HepG2 (cell line): ENCODE data around the gene PLA2G4B. TPM values are rescaled to one million over a fixed set of nuclear protein-coding genes. Genes with fewer than 3 reads are reported as not detected.

ENCODE experiments used
- ATAC-seq: fragments of 200-7000 bp; cut with Tn5 transposase; 3 replicates; pipeline ENCODE4 v1.9.1; 2020; ENCODE audit warnings: mild to moderate bottlenecking, moderate library complexity
- BruUV-seq: library from RNA; stranded (reverse); fragments of 400-500 nt; replicated peaks from 2 replicates; lab custom pipeline; 2021; lab: Mats Ljungman, UMichigan
- CTCF ChIA-PET: fragments of 300-600 bp; formaldehyde crosslinking; extraction: SDS; loops from one replicate; lab custom pipeline; 2021; ENCODE audit warnings: low total read pairs, inconsistent platforms, low intra/inter-chr PET ratio; lab: Yijun Ruan, JAX
- POLR2A ChIA-PET: fragments of 350-600 bp; sonication (Branson Sonifier 250); formaldehyde crosslinking; loops from one replicate; lab custom pipeline; 2020; ENCODE audit warnings: antibody characterized with exemption, inconsistent platforms; lab: Yijun Ruan, JAX
- DNase-seq: peaks from one replicate; pipeline ENCODE4 v3.0.0-alpha.2; 2015; ENCODE audit warnings: low spot score
- FAIRE-seq: peaks from 3 replicates; lab custom pipeline; 2011; peaks lifted over from hg19 to GRCh38; lab: Jason Lieb, UNC
- H2AFZ ChIP-seq: one replicate; pipeline ENCODE4 v1.6.1; 2011; ENCODE audit warnings: low read length, inconsistent platforms
- H3K27ac ChIP-seq: fragments of 300-600 bp; 3 replicates; pipeline ENCODE4 v1.8.0; 2011; ENCODE audit warnings: mixed run types, mild to moderate bottlenecking, mixed read lengths, low read length, inconsistent platforms; ENCODE audit not compliant: insufficient read depth; ENCODE audit errors: extremely low read length
- H3K27me3 ChIP-seq, 2 experiments: fragments of 200-600 bp in 1 of 2; 2 replicates in 1 of 2; 3 replicates in 1 of 2; pipeline versions ENCODE4 v1.6.0 to v1.8.0; 2011; ENCODE audit warnings: low read length in 2 of 2, mild to moderate bottlenecking in 2 of 2, moderate library complexity in 2 of 2, inconsistent platforms in 1 of 2; ENCODE audit not compliant: insufficient read depth in 2 of 2, control insufficient read depth in 1 of 2
- H3K36me3 ChIP-seq, 2 experiments: fragments of 200-600 bp in 1 of 2; replicated peaks in 1 of 2; 2 replicates in 1 of 2; 3 replicates in 1 of 2; pipeline versions ENCODE4 v1.5.1 to v1.8.0; 2011; ENCODE audit warnings: low read length in 2 of 2, inconsistent platforms in 1 of 2; ENCODE audit not compliant: insufficient read depth in 2 of 2, control insufficient read depth in 1 of 2
- H3K4me1 ChIP-seq: 2 replicates; pipeline ENCODE4 v1.5.1; 2012; ENCODE audit warnings: low read length, inconsistent platforms; ENCODE audit not compliant: insufficient read depth
- H3K4me2 ChIP-seq: 2 replicates; pipeline ENCODE4 v1.6.0; 2011; ENCODE audit warnings: low read depth, low read length, inconsistent platforms
- H3K4me3 ChIP-seq, 3 experiments: fragments of 200-600 bp in 1 of 3; sonication (generic), shearing (Covaris generic) in 1 of 3; replicated peaks in 1 of 3; 2 replicates each; pipeline ENCODE4 v1.5.1; 2011 to 2016; ENCODE audit warnings: low read length in 3 of 3, inconsistent platforms in 2 of 3, low read depth in 2 of 3, mild to moderate bottlenecking in 2 of 3, control low read depth in 1 of 3, mixed read lengths in 1 of 3; ENCODE audit not compliant: insufficient read depth in 1 of 3
- H3K79me2 ChIP-seq: one replicate; pipeline ENCODE4 v1.6.1; 2011; ENCODE audit warnings: low read length, inconsistent platforms; ENCODE audit not compliant: insufficient read depth
- H3K9ac ChIP-seq: 2 replicates; pipeline ENCODE4 v1.6.0; 2011; ENCODE audit warnings: mild to moderate bottlenecking, low read depth, low read length, inconsistent platforms; ENCODE audit not compliant: insufficient read depth
- H3K9me3 ChIP-seq: 2 replicates; pipeline ENCODE4 v1.5.1; 2012; ENCODE audit warnings: mild to moderate bottlenecking, low read length
- H4K20me1 ChIP-seq: 2 replicates; pipeline ENCODE4 v1.6.0; 2011; ENCODE audit warnings: inconsistent platforms, mild to moderate bottlenecking, low read length, moderate library complexity; ENCODE audit not compliant: insufficient read depth
- AGO1 ChIP-seq: fragments of 200-400 bp; formaldehyde crosslinking; IDR thresholded peaks from 2 replicates; pipeline ENCODE4 v1.6.1; 2017; ENCODE audit warnings: mild to moderate bottlenecking, low read depth, low read length, moderate library complexity; ENCODE audit not compliant: poor library complexity, severe bottlenecking
- CREM ChIP-seq, 2 experiments: sonication (generic) in 1 of 2; formaldehyde crosslinking in 1 of 2; IDR thresholded peaks; 2 replicates each; pipeline versions ENCODE4 v1.4.0 to v1.6.1; 2016 to 2020; ENCODE audit warnings: antibody characterized with exemption in 1 of 2, mild to moderate bottlenecking in 1 of 2, missing genetic modification reagents in 1 of 2
- HBP1 ChIP-seq: IDR thresholded peaks from 2 replicates; pipeline ENCODE4 v1.6.1; 2016; ENCODE audit warnings: low read depth, control low read depth
- HDAC1 ChIP-seq: sonication (generic); formaldehyde crosslinking; IDR thresholded peaks from 2 replicates; pipeline ENCODE4 v1.5.1; 2020; ENCODE audit warnings: mild to moderate bottlenecking, missing genetic modification reagents
- NFATC3 ChIP-seq: sonication (generic); formaldehyde crosslinking; IDR thresholded peaks from 2 replicates; pipeline ENCODE4 v1.5.1; 2020; ENCODE audit warnings: mild to moderate bottlenecking, missing genetic modification reagents
- POLR2AphosphoS5 ChIP-seq: IDR thresholded peaks from 2 replicates; pipeline ENCODE4 v1.6.1; 2012; ENCODE audit warnings: low read depth, low read length
- RBM22 ChIP-seq: fragments of 200-400 bp; formaldehyde crosslinking; optimal IDR thresholded peaks from 2 replicates; pipeline ENCODE3; 2017; ENCODE audit warnings: mild to moderate bottlenecking, low read length, moderate library complexity
- RFXAP ChIP-seq: sonication (generic); formaldehyde crosslinking; IDR thresholded peaks from 2 replicates; pipeline ENCODE4 v1.4.0; 2020; ENCODE audit warnings: missing genetic modification reagents, borderline replicate concordance
- TEAD3 ChIP-seq: optimal IDR thresholded peaks from 2 replicates; pipeline ENCODE3; 2016; ENCODE audit warnings: borderline replicate concordance
- ZNF17 ChIP-seq: sonication (generic); formaldehyde crosslinking; IDR thresholded peaks from 2 replicates; pipeline ENCODE4 v1.5.0; 2020; ENCODE audit warnings: mild to moderate bottlenecking, missing genetic modification reagents
- ZNF549 ChIP-seq: sonication (generic); formaldehyde crosslinking; IDR thresholded peaks from 2 replicates; pipeline ENCODE4 v1.5.0; 2020; ENCODE audit warnings: missing genetic modification reagents
- WGBS: methylation state at CpG from one replicate; pipeline ENCODE4 v1.1.6; 2017; ENCODE audit warnings: low lambda C conversion rate; 5-methylcytosine and 5-hydroxymethylcytosine counted together
- in situ Hi-C: cut with HindIII; loops from 2 replicates; pipeline ENCODE4 v1.10.0; 2017; ENCODE audit warnings: low pct_unique_long_range_greater_than_20kb; ENCODE audit not compliant: extremely low pct_ligation_motif_present
- intact Hi-C: fragments of 100-400 bp; cut with micrococcal nuclease; formaldehyde crosslinking; loops from one replicate; pipeline ENCODE4 v1.10.0; 2022; ENCODE audit not compliant: unreplicated experiment
- polyA plus RNA-seq, 8 experiments: library from polyadenylated mRNA; depleted of rRNA in 3 of 8; stranded (reverse) in 7 of 8; unstranded in 1 of 8; fragments of >200 nt; fragmentation: Illumina TruSeq in 4 of 8; extraction: Trizol in 4 of 8; gene quantifications; 2 replicates each; pipeline versions ENCODE4 v1.2.1 to v1.2.3, GENCODE V29; 2011 to 2016; ENCODE audit warnings: low read depth in 4 of 8, missing spikeins in 1 of 8, mixed read lengths in 1 of 8; ENCODE audit not compliant: insufficient read depth in 1 of 8
- total RNA-seq, 5 experiments: library from RNA; depleted of rRNA; stranded (reverse); fragments of >200 nt; fragmentation: Illumina TruSeq; extraction: Trizol; gene quantifications; 2 replicates each; pipeline ENCODE4 v1.2.3, GENCODE V29; 2016; ENCODE audit warnings: low read depth in 1 of 5
- TF ChIP-seq, protein P1 (sequence below): sonication (generic); formaldehyde crosslinking; IDR thresholded peaks from 2 replicates; pipeline ENCODE4 v1.5.0; 2020; ENCODE audit warnings: mild to moderate bottlenecking, missing genetic modification reagents
- TF ChIP-seq, protein P2 (sequence below): IDR thresholded peaks from 2 replicates; pipeline ENCODE4 v1.6.1; 2016; ENCODE audit warnings: missing biosample characterization, missing genetic modification reagents, low read depth

Gene PLA2G4B
- total and polyA plus RNA-seq, 2 of the 13 experiments (the other 11 are each of a cell fraction or from before 2014, with no cell fraction given) = 5.1 to 8.0 TPM

GRCh38 chr15:41836713-41837454 is 1.8 kb upstream of the PLA2G4B start (continued):
- TF ChIP-seq, protein P1, sequence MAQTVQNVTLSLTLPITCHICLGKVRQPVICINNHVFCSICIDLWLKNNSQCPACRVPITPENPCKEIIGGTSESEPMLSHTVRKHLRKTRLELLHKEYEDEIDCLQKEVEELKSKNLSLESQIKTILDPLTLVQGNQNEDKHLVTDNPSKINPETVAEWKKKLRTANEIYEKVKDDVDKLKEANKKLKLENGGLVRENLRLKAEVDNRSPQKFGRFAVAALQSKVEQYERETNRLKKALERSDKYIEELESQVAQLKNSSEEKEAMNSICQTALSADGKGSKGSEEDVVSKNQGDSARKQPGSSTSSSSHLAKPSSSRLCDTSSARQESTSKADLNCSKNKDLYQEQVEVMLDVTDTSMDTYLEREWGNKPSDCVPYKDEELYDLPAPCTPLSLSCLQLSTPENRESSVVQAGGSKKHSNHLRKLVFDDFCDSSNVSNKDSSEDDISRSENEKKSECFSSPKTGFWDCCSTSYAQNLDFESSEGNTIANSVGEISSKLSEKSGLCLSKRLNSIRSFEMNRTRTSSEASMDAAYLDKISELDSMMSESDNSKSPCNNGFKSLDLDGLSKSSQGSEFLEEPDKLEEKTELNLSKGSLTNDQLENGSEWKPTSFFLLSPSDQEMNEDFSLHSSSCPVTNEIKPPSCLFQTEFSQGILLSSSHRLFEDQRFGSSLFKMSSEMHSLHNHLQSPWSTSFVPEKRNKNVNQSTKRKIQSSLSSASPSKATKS = no peak
- TF ChIP-seq NFATC3 (CRISPR knock-in tag) = no peak

DNA sequence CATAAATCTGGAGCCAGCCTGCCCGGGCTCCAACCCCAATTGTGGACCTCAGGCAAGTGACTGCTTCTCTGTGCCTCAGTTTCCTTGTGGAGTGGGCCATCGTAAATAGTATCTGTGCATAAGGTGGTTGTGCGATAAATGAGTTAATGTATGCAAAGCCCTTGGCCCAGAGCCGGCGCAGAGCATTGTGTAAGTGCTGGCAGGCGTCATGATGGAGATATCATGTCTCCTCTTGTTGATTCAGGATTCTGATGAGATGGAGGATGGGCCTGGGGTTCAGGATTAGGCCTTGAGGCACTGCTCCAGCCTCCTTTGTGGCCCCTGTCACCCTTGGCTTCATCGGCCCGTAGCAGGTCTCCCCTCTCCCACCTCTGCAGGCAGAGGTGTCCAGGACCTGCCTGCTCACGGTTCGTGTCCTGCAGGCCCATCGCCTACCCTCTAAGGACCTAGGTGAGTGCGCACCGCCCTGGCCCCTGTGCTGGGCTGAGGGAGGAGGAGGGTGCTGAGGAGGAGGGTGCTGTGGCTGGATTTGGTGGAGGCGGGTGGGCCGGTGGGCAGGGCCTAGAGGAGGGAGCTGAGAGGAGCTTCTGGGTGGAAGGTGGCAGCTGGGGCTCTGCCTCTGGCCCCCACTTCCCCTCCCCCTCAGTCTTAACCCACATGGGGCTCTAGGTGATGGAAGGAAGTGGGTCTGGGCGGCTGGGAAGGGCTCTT is 1.3 kb downstream of the PLA2G4B start:
- no peak for DNase-seq
- WGBS = 92% methylated on average over 11 of the region's 16 CpGs
- no peak for FAIRE-seq
- no peaks in the 10 kb centered on the region; a peak in 1 of 5 replicates for H3K27me3 ChIP-seq
- no peak overlapping the region for H3K4me3 ChIP-seq
- ChIA-PET CTCF (no interaction called here), POLR2A (no interaction called here)
- no peak overlapping the region for H2AFZ ChIP-seq
- BruUV-seq = no TSS peak
- no peak for ATAC-seq
- intact Hi-C loops = no loop called here
- H3K4me2 ChIP-seq = no peak overlapping the region
- H3K36me3 ChIP-seq = peaks cover 0 to 1% of the 10 kb centered on the region in 2 experiments; a peak in 3 of 5 replicates
- no peak overlapping the region for H3K27ac ChIP-seq
- H4K20me1 ChIP-seq = no peaks in the 10 kb centered on the region
- no peaks in the 10 kb centered on the region for H3K4me1 ChIP-seq
- H3K9me3 ChIP-seq = no peaks in the 10 kb centered on the region
- H3K9ac ChIP-seq = no peak overlapping the region
- no peaks in the 10 kb centered on the region for H3K79me2 ChIP-seq
- in situ Hi-C loops = no loop called here
- TF ChIP-seq TEAD3 (CRISPR knock-in tag) (no peak), HDAC1 (CRISPR knock-in tag) (no peak), ZNF17 (CRISPR knock-in tag) (no peak), ZNF549 (CRISPR knock-in tag) (no peak), POLR2AphosphoS5 (no peak), RFXAP (CRISPR knock-in tag) (no peak), HBP1 (no peak), RBM22 (no peak), CREM (IDR thresholded peaks at IDR 0.05) (no peak), CREM (CRISPR knock-in tag; IDR thresholded peaks at IDR 0.05) (no peak), AGO1 (no peak)
- TF ChIP-seq, protein P2, sequence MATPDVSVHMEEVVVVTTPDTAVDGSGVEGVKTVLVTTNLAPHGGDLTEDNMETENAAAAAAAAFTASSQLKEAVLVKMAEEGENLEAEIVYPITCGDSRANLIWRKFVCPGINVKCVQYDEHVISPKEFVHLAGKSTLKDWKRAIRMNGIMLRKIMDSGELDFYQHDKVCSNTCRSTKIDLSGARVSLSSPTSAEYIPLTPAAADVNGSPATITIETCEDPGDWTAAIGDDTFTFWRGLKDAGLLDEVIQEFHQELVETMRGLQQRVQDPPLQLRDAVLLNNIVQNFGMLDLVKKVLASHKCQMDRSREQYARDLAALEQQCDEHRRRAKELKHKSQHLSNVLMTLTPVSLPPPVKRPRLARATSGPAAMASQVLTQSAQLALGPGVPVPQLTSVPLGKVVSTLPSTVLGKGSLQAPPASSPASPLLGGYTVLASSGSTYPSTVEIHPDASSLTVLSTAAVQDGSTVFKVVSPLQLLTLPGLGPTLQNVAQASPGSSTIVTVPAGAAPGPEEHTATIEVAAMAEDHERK (CRISPR knock-in tag) = no peak
